ENCODE measurements around the gene F8.

DNA sequence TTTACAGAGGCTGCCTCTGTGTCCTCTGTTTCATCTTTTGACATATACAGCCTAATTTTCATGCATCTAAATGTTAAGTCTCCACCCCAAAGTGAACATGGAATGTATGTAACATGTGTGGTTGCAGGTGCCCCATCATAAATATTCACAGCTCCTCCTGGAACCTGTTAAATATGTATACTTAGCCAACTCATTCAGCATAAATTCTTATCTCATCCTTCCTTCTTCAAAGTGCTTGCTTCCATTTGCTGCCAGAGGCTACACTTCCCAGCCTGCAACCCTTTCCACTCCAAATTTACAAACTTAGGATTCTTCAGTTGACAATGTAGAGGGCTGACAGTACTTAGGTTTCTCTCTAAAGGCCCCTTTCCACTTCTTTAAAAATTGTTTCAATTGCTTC lies 60.6 kb downstream of the F8 start:
- TF ChIP-seq, protein P1, sequence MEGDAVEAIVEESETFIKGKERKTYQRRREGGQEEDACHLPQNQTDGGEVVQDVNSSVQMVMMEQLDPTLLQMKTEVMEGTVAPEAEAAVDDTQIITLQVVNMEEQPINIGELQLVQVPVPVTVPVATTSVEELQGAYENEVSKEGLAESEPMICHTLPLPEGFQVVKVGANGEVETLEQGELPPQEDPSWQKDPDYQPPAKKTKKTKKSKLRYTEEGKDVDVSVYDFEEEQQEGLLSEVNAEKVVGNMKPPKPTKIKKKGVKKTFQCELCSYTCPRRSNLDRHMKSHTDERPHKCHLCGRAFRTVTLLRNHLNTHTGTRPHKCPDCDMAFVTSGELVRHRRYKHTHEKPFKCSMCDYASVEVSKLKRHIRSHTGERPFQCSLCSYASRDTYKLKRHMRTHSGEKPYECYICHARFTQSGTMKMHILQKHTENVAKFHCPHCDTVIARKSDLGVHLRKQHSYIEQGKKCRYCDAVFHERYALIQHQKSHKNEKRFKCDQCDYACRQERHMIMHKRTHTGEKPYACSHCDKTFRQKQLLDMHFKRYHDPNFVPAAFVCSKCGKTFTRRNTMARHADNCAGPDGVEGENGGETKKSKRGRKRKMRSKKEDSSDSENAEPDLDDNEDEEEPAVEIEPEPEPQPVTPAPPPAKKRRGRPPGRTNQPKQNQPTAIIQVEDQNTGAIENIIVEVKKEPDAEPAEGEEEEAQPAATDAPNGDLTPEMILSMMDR (IDR thresholded peaks at IDR 0.05), result no peak
- TF ChIP-seq POLR2A (IDR thresholded peaks at IDR 0.05), result no peak
